RWPE2 (cell line): ENCODE data around the gene GRIN1.

Experiments
- ATAC-seq: fragments of 200-7000 bp; cut with Tn5 transposase; 3 replicates; pipeline ENCODE4 v1.9.1; 2021; ENCODE audit warnings: low read depth
- DNase-seq: peaks from one replicate; pipeline ENCODE4 v3.0.0-alpha.2; 2020; ENCODE audit warnings: low spot score
- H3K27ac ChIP-seq: fragments of 450-650 bp; 2 replicates; pipeline ENCODE4 v1.5.1; 2017; ENCODE audit warnings: mild to moderate bottlenecking; ENCODE audit not compliant: poor library complexity, severe bottlenecking
- H3K27me3 ChIP-seq: fragments of 250-450 bp; sonication (Bioruptor Pico); 2 replicates; pipeline ENCODE4 v1.5.1; 2021; ENCODE audit warnings: mild to moderate bottlenecking, moderate library complexity; ENCODE audit not compliant: insufficient read depth, poor library complexity, severe bottlenecking
- H3K36me3 ChIP-seq: fragments of 250-450 bp; sonication (Bioruptor Pico); 2 replicates; pipeline ENCODE4 v1.5.1; 2020; ENCODE audit warnings: low read depth, mild to moderate bottlenecking, moderate library complexity
- H3K4me1 ChIP-seq: fragments of 250-450 bp; sonication (Bioruptor Pico); 2 replicates; pipeline ENCODE4 v1.5.1; 2021; ENCODE audit warnings: mild to moderate bottlenecking, moderate library complexity; ENCODE audit not compliant: insufficient read depth, poor library complexity, severe bottlenecking
- H3K4me3 ChIP-seq: fragments of 250-450 bp; sonication (Bioruptor Pico); 2 replicates; pipeline ENCODE4 v1.5.1; 2021; ENCODE audit warnings: mild to moderate bottlenecking, moderate library complexity; ENCODE audit not compliant: severe bottlenecking
- H3K9me3 ChIP-seq: fragments of 250-450 bp; sonication (Bioruptor Pico); 2 replicates; pipeline ENCODE4 v1.5.1; 2021; ENCODE audit warnings: mild to moderate bottlenecking, moderate library complexity; ENCODE audit not compliant: severe bottlenecking
- CTCF ChIP-seq: fragments of 450-650 bp; IDR thresholded peaks from one replicate; pipeline ENCODE4 v1.5.1; 2017; ENCODE audit warnings: mild to moderate bottlenecking, moderate library complexity; ENCODE audit not compliant: poor library complexity, severe bottlenecking

GRIN1 gene

GRCh38 chr9:137160054-137160425 is 21.1 kb downstream of the GRIN1 start:
- ATAC-seq (no peak), DNase-seq (no peak)
- Histone ChIP-seq H3K4me3 (no peak overlapping the region), H3K9me3 (no peaks in the 10 kb centered on the region), H3K36me3 (no peaks in the 10 kb centered on the region), H3K27me3 (peaks cover 45% of the 10 kb centered on the region), H3K4me1 (no peaks in the 10 kb centered on the region), H3K27ac (no peak overlapping the region)
- TF ChIP-seq CTCF, result no peak

GRCh38 chr9:137160716-137161557 is 22.0 kb downstream of the GRIN1 start:
- DNase-seq (no peak), ATAC-seq (no peak)
- peaks cover 53% of the 10 kb centered on the region for H3K27me3 ChIP-seq
- H3K4me1 ChIP-seq, result no peaks in the 10 kb centered on the region
- no peak overlapping the region for H3K4me3 ChIP-seq
- no peaks in the 10 kb centered on the region for H3K9me3 ChIP-seq
- no peak overlapping the region for H3K27ac ChIP-seq
- no peak for TF ChIP-seq CTCF
- H3K36me3 ChIP-seq, result no peaks in the 10 kb centered on the region

GRCh38 chr9:137161558-137162486 is 22.9 kb downstream of the GRIN1 start:
- H3K9me3 ChIP-seq, result no peaks in the 10 kb centered on the region
- ATAC-seq, result peak; percentile 7; the same call in 1 of the 3 replicates
- no peaks in the 10 kb centered on the region for H3K36me3 ChIP-seq
- no peaks in the 10 kb centered on the region for H3K4me1 ChIP-seq
- no peak for DNase-seq
- TF ChIP-seq CTCF, result no peak
- peak overlapping the region; percentile 12 for H3K4me3 ChIP-seq
- H3K27me3 ChIP-seq, result peaks cover 58% of the 10 kb centered on the region
- H3K27ac ChIP-seq, result no peak overlapping the region

- H3K4me1 ChIP-seq, result no peaks in the 10 kb centered on the region
- H3K36me3 ChIP-seq, result no peaks in the 10 kb centered on the region
- H3K27ac ChIP-seq, result no peak overlapping the region
- peak; percentile 28 for TF ChIP-seq CTCF
- ATAC-seq (peak; percentile 35), DNase-seq (no peak)
- peaks cover 67% of the 10 kb centered on the region for H3K27me3 ChIP-seq
- H3K9me3 ChIP-seq, result no peaks in the 10 kb centered on the region
- H3K4me3 ChIP-seq, result peak overlapping the region; percentile 11
These were observed 23.8 kb downstream of the GRIN1 start for GRCh38 chr9:137162505-137163364.
